HG02642 (cell line): Measurements from ENCODE around the gene SNX30.
"Not testable (repeated sequence)": the region's sequence is repeated elsewhere in the genome, so short reads cannot be mapped to it uniquely, and the experiment has no call there.

Source experiments
- ATAC-seq: cut with Tn5 transposase; IDR thresholded peaks from one replicate; pipeline ENCODE4 v1.9.1; 2021; ENCODE audit warnings: mild to moderate bottlenecking; ENCODE audit not compliant: unreplicated experiment, poor library complexity

The SNX30 gene, protein sequence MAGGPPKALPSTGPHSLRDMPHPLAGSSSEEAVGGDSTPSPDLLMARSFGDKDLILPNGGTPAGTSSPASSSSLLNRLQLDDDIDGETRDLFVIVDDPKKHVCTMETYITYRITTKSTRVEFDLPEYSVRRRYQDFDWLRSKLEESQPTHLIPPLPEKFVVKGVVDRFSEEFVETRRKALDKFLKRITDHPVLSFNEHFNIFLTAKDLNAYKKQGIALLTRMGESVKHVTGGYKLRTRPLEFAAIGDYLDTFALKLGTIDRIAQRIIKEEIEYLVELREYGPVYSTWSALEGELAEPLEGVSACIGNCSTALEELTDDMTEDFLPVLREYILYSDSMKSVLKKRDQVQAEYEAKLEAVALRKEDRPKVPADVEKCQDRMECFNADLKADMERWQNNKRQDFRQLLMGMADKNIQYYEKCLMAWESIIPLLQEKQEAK

GRCh38 chr9:112750016-112750763 lies at the start of gene SNX30:
Gene SNX30, plus strand, starts transcription at chr9:112750760. Its CDS starts 242 bp downstream, at chr9:112751002.
- ATAC-seq: peak; percentile 83

- no peak for ATAC-seq
Observed at GRCh38 chr9:112703304-112703703, 47.3 kb upstream of the SNX30 start.

DNA sequence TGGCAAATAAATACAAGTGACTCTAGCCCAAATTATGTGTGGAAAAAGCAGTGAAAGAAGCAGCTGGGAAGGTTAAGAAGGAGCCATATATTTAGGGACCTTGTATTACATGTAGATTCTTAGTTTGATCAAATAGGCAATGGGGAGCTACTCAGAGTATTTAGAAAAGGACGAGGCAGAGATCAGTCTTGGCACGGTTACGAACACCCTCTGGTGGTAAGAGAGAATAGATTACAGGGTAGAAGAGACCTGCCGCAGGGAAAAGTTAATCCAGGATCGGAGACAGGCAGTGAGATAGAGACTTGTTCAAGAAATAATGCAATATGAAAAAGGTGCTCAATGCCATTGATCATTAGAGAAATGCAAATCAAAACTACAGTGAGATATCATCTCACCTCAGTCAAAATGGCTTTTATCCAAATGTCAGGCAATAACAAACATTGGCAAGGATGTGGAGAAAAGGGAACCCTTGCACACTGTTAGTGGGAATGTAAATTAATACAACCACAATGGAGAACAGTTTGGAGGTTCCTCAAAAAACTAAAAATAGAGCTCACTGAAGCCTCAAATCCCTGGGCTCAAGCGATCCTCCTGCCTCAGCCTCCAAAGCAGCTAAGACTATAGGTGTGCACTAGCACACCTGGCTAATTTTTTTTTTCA lies 44.7 kb upstream of the SNX30 start:
- no peak for ATAC-seq

DNA sequence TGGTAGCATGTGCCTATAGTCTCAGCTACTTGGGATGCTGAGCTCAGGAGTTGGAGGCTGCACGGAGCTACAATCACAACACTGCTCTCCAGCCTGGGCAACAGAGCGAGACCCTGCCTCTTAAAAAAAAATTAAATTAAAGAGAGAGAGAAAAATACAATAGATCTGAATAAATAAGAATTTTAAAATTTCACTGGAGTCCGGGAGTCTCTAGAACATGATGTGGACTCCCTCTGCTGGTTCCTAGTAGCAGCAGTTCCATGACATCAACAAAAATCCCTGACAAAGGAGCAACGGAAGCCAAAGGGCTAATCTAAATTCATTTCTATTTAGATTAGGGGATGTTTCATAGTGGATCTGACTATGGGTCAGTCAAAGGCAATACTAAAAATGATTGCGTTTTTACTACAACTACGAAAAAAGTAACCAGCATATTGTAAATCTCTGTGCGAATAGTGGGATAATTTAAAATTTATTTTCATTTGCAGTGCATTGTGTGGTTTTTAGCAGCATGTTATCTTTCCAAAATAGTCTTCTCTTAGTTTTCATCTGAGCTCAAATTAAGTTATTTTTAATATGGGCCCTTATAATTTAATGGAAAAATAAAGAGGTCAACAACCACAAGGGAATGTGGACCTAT lies 39.4 kb upstream of the SNX30 start:
- no peak for ATAC-seq

GRCh38 chr9:112712678-112713077 lies 37.9 kb upstream of the SNX30 start:
- no peak for ATAC-seq

DNA sequence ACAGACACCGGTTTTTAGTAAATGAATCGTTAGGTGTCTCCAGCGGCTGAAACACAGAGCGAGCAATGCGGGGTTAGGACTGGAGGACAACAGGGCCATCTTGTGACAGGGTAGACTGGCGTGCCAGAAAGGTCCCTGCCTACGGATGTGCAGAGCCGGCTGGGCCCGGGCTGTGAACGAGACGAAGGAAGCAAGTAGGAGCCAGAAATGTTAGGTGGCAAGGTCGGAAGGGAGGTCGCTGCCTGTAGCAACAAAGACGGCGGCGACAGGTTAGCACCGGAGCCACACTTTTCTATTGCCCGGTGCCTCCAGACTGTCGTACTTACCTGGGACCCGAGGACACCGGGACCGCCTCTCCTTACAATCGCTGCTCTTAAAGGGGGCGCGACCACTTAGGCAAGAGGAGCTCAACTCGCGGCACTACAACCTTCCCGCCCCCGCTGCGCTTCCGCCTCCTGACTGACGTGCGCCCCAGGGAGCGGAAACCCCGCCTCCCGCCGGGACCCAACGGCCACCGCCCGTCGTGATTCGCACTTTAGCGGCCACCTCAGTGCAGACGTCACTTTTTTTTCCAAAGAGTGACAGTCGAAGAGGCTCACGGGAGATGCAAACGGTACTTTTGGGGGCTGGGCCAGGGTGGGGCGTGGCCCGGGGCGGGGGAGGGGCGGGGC lies 32.8 kb upstream of the SNX30 start, which contains the start of gene INIP:
TSS of gene INIP (minus strand) at position 457 of the 671 bp plus-strand sequence. CDS start 1,632 bp downstream, outside the sequence.
- peak; percentile 98 for ATAC-seq

DNA sequence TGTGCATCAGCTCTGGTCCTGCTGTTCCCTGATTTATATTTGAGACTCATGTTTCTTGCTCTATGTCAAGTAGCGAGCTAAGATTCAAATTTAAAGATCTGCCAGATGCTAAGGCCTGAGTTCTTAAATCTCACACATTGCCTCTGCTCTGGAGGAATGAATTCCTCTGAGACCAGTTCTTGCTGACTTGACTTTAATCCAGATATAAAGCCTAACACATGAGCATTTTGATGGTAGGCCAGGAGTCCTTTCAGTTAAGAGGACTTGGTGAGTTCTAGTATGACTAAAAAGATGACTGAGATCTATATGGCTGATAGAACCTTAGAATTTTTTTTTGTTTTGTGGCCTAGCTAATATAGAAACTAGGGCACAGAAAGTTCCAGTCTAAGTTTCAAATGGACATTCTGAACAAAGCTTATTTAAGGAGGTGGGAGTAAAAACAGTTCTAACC lies 31.3 kb upstream of the SNX30 start:
- ATAC-seq: no peak

DNA sequence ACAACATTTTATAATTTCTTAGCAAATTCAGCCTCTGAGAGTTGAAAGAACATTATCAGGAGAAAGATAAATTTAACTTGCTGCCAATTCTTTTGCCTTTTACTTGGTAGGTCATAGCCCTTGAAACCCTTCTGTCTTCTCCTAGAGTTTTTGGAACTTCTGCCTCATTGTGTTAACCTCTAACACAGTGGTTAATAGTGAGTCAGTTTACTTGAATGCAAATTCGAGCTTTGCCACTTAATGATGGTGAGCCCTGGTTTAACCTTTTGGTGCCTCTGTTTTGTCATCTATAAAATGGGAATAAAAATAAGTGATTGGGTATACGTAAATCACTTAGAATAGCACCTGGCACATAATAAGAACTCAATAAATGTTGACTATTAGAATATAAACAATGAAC lies 30.9 kb upstream of the SNX30 start:
- ATAC-seq: no peak

DNA sequence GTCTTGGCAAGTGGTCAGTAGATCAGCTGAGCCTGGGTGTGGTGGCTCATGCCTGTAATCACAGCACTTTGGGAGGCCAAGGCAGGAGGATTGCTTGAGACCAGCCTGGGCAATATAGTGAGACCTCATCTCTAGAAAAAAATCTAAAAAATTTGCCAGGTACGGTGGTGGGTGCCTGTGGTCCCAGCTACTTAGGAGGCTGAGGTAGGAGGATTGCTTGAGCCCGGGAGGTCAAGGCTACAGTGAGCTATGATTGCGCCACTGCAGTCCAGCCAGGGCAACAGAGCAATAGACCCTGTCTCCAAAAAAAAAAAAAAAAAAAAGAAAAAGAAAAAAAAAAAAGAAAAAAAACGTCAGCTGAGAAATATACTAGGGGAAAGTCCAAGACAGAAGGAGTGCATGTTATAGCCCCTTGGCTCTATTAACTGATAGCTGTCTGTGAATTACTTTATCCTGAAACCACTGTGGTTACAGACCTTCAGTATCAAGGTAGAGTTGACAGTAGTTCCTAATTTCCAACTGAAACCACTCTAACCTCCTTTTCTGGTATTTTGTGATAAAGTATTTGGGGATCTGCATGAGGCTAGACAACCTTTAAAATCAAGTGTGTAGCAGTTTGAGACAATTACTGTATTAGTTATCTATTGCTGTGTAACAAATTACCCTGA lies 30.3 kb upstream of the SNX30 start:
- no peak for ATAC-seq

DNA sequence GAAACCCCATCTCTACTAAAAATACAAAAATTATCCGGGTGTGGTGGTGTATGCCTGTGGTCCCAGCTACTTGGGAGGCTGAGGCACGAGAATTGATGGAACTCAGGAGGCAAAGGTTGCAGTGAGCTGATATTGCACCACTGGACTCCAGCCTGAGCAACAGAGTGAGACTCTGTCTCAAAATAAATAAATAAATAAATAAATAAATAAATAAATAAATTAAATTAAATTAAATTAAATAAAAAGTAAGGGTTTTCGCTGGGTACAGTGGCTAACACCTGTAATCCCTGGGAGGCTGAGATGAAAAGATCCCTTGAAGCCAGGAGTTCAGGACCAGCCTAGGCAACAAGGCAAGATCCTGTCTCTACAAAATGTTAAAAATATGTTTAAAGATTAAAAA lies 27.8 kb upstream of the SNX30 start:
- not testable (repeated sequence) for ATAC-seq

DNA sequence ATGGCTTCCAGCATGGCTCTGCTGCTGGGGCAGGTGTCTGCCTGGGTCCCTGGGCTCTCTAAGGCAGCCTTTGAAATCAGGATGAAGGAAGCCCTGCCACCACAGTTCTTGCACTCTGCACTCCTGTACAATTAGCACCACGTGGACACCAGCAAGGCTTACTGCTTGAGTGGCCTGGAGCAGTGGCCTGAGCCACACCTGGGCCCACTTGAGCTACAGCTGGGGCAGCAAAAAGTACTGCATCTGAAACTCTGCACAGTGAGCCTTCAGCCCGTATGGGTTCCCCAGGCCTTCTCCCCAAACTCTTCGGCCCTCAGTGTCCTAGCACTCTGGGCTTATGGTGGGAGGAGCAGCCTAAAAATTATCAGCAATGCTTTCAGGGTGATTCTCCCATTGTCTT lies 24.6 kb upstream of the SNX30 start:
- ATAC-seq: no peak

GRCh38 chr9:112726428-112726827 lies 24.1 kb upstream of the SNX30 start:
- no peak for ATAC-seq

- ATAC-seq: no peak
Observed at GRCh38 chr9:112728401-112728800, 22.2 kb upstream of the SNX30 start.

- ATAC-seq: no peak
Observed at GRCh38 chr9:112731971-112732370, 18.6 kb upstream of the SNX30 start.

- no peak for ATAC-seq
Observed at GRCh38 chr9:112734892-112735291, 15.7 kb upstream of the SNX30 start.

- ATAC-seq: no peak
Observed at GRCh38 chr9:112743216-112743836, 7.2 kb upstream of the SNX30 start.

DNA sequence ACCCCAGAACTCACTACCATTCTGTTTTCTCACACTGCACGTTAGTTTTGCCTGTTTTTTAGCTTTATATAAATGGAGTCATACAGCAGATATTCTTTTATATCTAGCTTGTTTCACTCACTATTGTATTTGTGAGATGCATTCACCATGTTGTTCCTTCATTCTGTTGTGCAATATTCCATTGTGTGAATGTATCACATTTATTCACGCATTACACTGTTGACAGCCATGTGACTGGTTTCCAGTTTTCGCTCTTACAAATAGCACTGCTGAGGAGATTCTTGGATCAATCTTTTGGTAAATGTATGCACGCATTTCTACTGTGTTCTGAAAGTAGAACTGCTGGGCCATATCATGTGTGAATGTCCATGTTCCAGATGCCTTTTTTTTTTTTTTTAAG lies 6.4 kb upstream of the SNX30 start:
- ATAC-seq: no peak

- no peak for ATAC-seq
Observed at GRCh38 chr9:112747094-112747493, 3.5 kb upstream of the SNX30 start.

DNA sequence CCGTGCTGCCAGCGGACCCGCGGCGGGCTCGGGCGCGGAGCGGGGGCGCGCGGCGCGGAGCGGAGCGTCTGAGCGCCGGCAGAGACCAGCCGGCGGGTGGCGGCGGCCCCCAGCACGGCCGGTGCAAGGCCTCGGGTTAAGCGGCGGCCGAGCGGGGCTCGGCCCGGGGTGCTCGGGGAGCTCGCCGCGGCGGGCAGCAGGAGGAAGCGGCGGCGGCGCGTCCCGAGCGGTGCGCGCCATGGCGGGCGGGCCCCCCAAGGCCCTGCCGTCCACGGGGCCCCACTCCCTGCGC lies 150 bp downstream of the SNX30 start:
- no peak for ATAC-seq
